ENCODE data around the gene KANK3.

GRCh38 chr19:8342684-8343482 is at the start of gene KANK3:
- no peak for TF ChIP-seq CTCF (IDR thresholded peaks at IDR 0.05; ENCODE audit: low read depth, low read length)
- TF ChIP-seq POLR2A (IDR thresholded peaks at IDR 0.05; ENCODE audit: extremely low read depth, insufficient read length), result no peak
- TF ChIP-seq MYC (IDR thresholded peaks at IDR 0.05; ENCODE audit: low read depth, low read length), result no peak
- TF ChIP-seq MAX (IDR thresholded peaks at IDR 0.05; ENCODE audit: low read depth, low read length), result no peak
